ENCODE measurements around the gene CC2D2A. TPM values are rescaled to one million over a fixed set of nuclear protein-coding genes. Genes with fewer than 3 reads are reported as not detected.

CC2D2A gene
- total and polyA plus RNA-seq, 9 of the 15 experiments (the other 6 are each of a cell fraction or from before 2014, with no cell fraction given): 0.36 to 2.5 (median 1.6) TPM

DNA sequence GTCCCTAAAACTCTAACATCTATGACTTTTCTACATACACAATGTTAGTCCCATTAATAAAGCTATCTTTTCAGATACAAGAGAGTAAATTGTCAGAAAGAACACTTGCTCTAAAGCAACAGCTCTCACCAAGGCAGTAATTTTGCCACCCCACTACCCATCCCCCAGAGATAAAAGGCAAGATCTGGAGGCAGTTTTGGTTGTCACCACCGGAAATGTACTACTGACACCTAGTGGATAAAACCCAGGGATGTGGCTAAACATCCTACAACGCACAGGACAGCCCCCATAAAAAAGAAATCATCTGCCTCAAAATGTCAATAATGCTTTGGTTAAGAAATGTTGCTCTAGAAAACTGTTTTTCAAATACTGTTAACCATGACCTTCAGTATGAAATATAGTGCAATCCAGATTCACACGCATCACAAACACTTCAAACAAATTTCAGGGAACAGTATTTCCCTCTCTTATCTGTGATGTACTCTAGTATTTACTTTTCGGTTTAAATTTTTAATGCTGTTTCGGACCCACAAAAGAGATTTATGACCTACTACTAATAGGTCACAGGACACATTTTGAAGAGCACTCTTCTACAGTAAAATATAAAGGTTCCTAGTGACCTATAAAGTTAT, 180.3 kb downstream of the CC2D2A start (continued):
- TF ChIP-seq, protein P1, sequence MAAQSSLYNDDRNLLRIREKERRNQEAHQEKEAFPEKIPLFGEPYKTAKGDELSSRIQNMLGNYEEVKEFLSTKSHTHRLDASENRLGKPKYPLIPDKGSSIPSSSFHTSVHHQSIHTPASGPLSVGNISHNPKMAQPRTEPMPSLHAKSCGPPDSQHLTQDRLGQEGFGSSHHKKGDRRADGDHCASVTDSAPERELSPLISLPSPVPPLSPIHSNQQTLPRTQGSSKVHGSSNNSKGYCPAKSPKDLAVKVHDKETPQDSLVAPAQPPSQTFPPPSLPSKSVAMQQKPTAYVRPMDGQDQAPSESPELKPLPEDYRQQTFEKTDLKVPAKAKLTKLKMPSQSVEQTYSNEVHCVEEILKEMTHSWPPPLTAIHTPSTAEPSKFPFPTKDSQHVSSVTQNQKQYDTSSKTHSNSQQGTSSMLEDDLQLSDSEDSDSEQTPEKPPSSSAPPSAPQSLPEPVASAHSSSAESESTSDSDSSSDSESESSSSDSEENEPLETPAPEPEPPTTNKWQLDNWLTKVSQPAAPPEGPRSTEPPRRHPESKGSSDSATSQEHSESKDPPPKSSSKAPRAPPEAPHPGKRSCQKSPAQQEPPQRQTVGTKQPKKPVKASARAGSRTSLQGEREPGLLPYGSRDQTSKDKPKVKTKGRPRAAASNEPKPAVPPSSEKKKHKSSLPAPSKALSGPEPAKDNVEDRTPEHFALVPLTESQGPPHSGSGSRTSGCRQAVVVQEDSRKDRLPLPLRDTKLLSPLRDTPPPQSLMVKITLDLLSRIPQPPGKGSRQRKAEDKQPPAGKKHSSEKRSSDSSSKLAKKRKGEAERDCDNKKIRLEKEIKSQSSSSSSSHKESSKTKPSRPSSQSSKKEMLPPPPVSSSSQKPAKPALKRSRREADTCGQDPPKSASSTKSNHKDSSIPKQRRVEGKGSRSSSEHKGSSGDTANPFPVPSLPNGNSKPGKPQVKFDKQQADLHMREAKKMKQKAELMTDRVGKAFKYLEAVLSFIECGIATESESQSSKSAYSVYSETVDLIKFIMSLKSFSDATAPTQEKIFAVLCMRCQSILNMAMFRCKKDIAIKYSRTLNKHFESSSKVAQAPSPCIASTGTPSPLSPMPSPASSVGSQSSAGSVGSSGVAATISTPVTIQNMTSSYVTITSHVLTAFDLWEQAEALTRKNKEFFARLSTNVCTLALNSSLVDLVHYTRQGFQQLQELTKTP (IDR thresholded peaks at IDR 0.05; ENCODE audit: low read depth in 1 of 2, partially characterized antibody in 2 of 2): peak in 1 of 2 experiments; percentile 23

Small RNAs within 50 kb of the gene (small RNA-seq; reads per million reads assigned to genes)
- not detected for gene AC007016.1

Other genes with a start within 250 kb of the CC2D2A start
- not detected in 2 replicates for gene C1QTNF7, start 41.8 kb upstream of the CC2D2A start, total RNA-seq (2014; rRNA removed)
- gene C1QTNF7, start 41.8 kb upstream of the CC2D2A start, total RNA-seq (2014; rRNA removed; fragmentation: Illumina TruSeq; extraction: Trizol): not detected in 2 replicates
- gene C1QTNF7, start 41.8 kb upstream of the CC2D2A start, total RNA-seq (2015; rRNA removed; fragmentation: Illumina TruSeq; extraction: Trizol): not detected in 2 replicates
- not detected in 2 replicates for gene C1QTNF7, start 41.8 kb upstream of the CC2D2A start, total RNA-seq (2021)
- not detected in 2 replicates for gene C1QTNF7, start 41.8 kb upstream of the CC2D2A start, polyA plus RNA-seq (2011; rRNA removed)
- not detected in 2 replicates for gene C1QTNF7, start 41.8 kb upstream of the CC2D2A start, polyA plus RNA-seq (2014; fragmentation: Illumina TruSeq; extraction: Trizol)
- not detected for gene C1QTNF7, start 41.8 kb upstream of the CC2D2A start, polyA plus RNA-seq (2014; fragmentation: Nextera tagmentation; extraction: Ambion mirVana)
- not detected in 2 replicates for gene C1QTNF7, start 41.8 kb upstream of the CC2D2A start, polyA plus RNA-seq (2014; rRNA removed)
- gene FBXL5, start 185.5 kb downstream of the CC2D2A start, total RNA-seq (2014; rRNA removed): 32.1 and 37.9 TPM in 2 replicates
- gene FBXL5, start 185.5 kb downstream of the CC2D2A start, total RNA-seq (2014; rRNA removed; fragmentation: Illumina TruSeq; extraction: Trizol): 25.3 and 27.9 TPM in 2 replicates
- gene FBXL5, start 185.5 kb downstream of the CC2D2A start, total RNA-seq (2015; rRNA removed; fragmentation: Illumina TruSeq; extraction: Trizol): 29.0 and 35.2 TPM in 2 replicates
- gene FBXL5, start 185.5 kb downstream of the CC2D2A start, total RNA-seq (2021): 22.1 and 23.5 TPM in 2 replicates
- 24.3 and 26.5 TPM in 2 replicates for gene FBXL5, start 185.5 kb downstream of the CC2D2A start, polyA plus RNA-seq (2011; rRNA removed)
- 13.2 and 15.9 TPM in 2 replicates for gene FBXL5, start 185.5 kb downstream of the CC2D2A start, polyA plus RNA-seq (2014; fragmentation: Illumina TruSeq; extraction: Trizol)
- 10 to 100 TPM in 1 of 2 experiments, 1 to 10 TPM in 1; 6.0 to 10.8 TPM for gene FBXL5, start 185.5 kb downstream of the CC2D2A start, polyA plus RNA-seq (2014; fragmentation: Nextera tagmentation; extraction: Ambion mirVana)
- 15.5 and 28.9 TPM in 2 replicates for gene FBXL5, start 185.5 kb downstream of the CC2D2A start, polyA plus RNA-seq (2014; rRNA removed)
- gene FAM200B, start 211.9 kb downstream of the CC2D2A start, total RNA-seq (2014; rRNA removed): 17.4 and 21.3 TPM in 2 replicates
- 25.5 and 31.8 TPM in 2 replicates for gene FAM200B, start 211.9 kb downstream of the CC2D2A start, total RNA-seq (2014; rRNA removed; fragmentation: Illumina TruSeq; extraction: Trizol)
- 33.4 and 36.3 TPM in 2 replicates for gene FAM200B, start 211.9 kb downstream of the CC2D2A start, total RNA-seq (2015; rRNA removed; fragmentation: Illumina TruSeq; extraction: Trizol)
- 23.2 and 25.4 TPM in 2 replicates for gene FAM200B, start 211.9 kb downstream of the CC2D2A start, total RNA-seq (2021)
- 21.9 and 22.6 TPM in 2 replicates for gene FAM200B, start 211.9 kb downstream of the CC2D2A start, polyA plus RNA-seq (2011; rRNA removed)
- gene FAM200B, start 211.9 kb downstream of the CC2D2A start, polyA plus RNA-seq (2014; fragmentation: Illumina TruSeq; extraction: Trizol): 39.1 and 48.0 TPM in 2 replicates
- 10 to 100 TPM; 23.2 to 27.6 TPM for gene FAM200B, start 211.9 kb downstream of the CC2D2A start, polyA plus RNA-seq (2014; fragmentation: Nextera tagmentation; extraction: Ambion mirVana)
- 23.3 and 30.3 TPM in 2 replicates for gene FAM200B, start 211.9 kb downstream of the CC2D2A start, polyA plus RNA-seq (2014; rRNA removed)
- gene BST1, start 233.2 kb downstream of the CC2D2A start, total RNA-seq (2014; rRNA removed): not detected in 2 replicates
- gene BST1, start 233.2 kb downstream of the CC2D2A start, total RNA-seq (2014; rRNA removed; fragmentation: Illumina TruSeq; extraction: Trizol): not detected in 2 replicates
- not detected in 2 replicates for gene BST1, start 233.2 kb downstream of the CC2D2A start, total RNA-seq (2015; rRNA removed; fragmentation: Illumina TruSeq; extraction: Trizol)
- gene BST1, start 233.2 kb downstream of the CC2D2A start, total RNA-seq (2021): not detected in 2 replicates
- gene BST1, start 233.2 kb downstream of the CC2D2A start, polyA plus RNA-seq (2011; rRNA removed): 0.07 TPM in 2 replicates
- not detected in 2 replicates for gene BST1, start 233.2 kb downstream of the CC2D2A start, polyA plus RNA-seq (2014; fragmentation: Illumina TruSeq; extraction: Trizol)
- under 1 TPM; 0.04 to 0.38 TPM for gene BST1, start 233.2 kb downstream of the CC2D2A start, polyA plus RNA-seq (2014; fragmentation: Nextera tagmentation; extraction: Ambion mirVana)
- gene BST1, start 233.2 kb downstream of the CC2D2A start, polyA plus RNA-seq (2014; rRNA removed): not detected in 2 replicates

Measured in K562 (cell line).